ENCODE data around the gene PGM3.

PGM3 gene

DNA sequence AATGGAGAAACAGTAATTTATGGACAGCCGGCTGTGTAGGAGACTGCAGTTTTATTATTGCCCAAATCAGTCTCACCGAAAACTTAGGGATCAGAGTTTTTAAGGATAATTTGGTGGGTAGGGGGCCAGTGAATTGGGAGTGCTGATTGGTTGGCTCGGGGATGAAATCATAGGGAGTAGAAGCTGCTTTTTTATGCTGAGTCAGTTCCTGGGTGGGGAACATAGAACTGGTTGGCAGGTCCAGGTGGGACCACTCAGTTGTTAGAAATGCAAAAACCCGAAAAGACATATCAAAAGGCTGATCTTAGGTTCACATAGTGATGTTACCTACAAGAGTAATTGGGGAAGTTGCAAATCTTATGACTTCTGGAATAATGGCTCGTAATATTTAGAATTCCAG lies 66.3 kb downstream of the PGM3 start:
- TF ChIP-seq, protein P1, sequence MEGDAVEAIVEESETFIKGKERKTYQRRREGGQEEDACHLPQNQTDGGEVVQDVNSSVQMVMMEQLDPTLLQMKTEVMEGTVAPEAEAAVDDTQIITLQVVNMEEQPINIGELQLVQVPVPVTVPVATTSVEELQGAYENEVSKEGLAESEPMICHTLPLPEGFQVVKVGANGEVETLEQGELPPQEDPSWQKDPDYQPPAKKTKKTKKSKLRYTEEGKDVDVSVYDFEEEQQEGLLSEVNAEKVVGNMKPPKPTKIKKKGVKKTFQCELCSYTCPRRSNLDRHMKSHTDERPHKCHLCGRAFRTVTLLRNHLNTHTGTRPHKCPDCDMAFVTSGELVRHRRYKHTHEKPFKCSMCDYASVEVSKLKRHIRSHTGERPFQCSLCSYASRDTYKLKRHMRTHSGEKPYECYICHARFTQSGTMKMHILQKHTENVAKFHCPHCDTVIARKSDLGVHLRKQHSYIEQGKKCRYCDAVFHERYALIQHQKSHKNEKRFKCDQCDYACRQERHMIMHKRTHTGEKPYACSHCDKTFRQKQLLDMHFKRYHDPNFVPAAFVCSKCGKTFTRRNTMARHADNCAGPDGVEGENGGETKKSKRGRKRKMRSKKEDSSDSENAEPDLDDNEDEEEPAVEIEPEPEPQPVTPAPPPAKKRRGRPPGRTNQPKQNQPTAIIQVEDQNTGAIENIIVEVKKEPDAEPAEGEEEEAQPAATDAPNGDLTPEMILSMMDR (IDR thresholded peaks at IDR 0.05): no peak
- Histone ChIP-seq H3K36me3 (peaks cover 55 to 89% (median 66%) of the 10 kb centered on the region in 3 donors), H3K9me3 (no peaks in the 10 kb centered on the region), H3K4me3 (no peak overlapping the region), H3K27ac (no peak overlapping the region), H3K27me3 (no peaks in the 10 kb centered on the region), H3K4me1 (no peaks in the 10 kb centered on the region)
- no peak for DNase-seq
- intact Hi-C loops (cut with DNase I; ENCODE audit: low total_unique reads): no loop called here

DNA sequence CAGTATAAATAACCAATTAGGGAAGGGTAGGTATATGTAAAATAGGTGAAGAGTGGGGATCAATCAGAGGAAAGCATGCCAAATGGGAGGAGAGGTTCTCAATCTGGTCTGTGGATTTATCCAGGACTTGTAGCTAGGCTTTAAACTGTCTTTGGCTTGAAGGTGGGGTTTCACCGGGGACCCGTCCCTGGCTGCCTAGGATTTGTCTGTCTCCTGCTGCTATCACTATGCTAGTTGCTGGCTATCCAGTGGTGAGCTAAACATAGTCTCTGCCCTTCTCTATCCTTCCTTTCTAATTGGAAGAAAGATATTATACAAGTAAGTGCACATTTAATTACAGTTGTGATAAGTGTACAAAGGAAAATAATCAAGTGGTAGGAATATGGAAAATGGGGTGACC lies 66.8 kb downstream of the PGM3 start:
- peaks cover 56 to 89% (median 60%) of the 10 kb centered on the region in 3 donors for H3K36me3 ChIP-seq
- H3K4me1 ChIP-seq: no peaks in the 10 kb centered on the region
- H3K4me3 ChIP-seq: no peak overlapping the region
- TF ChIP-seq, protein P1 (IDR thresholded peaks at IDR 0.05): no peak
- DNase-seq: no peak
- no peak overlapping the region for H3K27ac ChIP-seq
- H3K27me3 ChIP-seq: no peaks in the 10 kb centered on the region
- H3K9me3 ChIP-seq: no peaks in the 10 kb centered on the region
- intact Hi-C loops (cut with DNase I; ENCODE audit: low total_unique reads): no loop called here

DNA sequence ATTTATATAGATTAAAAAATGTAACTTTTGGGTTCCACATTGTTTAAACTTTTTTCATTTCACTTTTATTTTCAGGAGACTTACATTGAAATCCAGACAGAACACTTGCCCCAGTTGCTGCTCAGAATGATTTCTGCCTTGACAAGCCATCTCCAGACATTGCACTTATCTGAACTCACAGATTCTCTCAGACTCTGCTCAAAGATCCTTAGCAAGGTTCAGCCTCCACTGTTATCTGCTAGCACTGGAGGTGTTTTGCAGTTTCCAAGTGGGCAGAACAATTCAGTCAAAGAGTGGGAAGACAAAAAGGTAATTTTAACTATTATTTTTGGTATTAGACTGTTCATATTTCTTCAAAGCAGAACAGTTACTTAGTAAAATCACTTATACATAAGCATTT lies 67.6 kb downstream of the PGM3 start:
- no peaks in the 10 kb centered on the region for H3K9me3 ChIP-seq
- DNase-seq: no peak
- no peak overlapping the region for H3K27ac ChIP-seq
- H3K4me3 ChIP-seq: no peak overlapping the region
- TF ChIP-seq, protein P1 (IDR thresholded peaks at IDR 0.05): no peak
- peaks cover 55 to 86% (median 61%) of the 10 kb centered on the region in 3 donors for H3K36me3 ChIP-seq
- no peaks in the 10 kb centered on the region for H3K27me3 ChIP-seq
- no peaks in the 10 kb centered on the region for H3K4me1 ChIP-seq
- intact Hi-C loops (cut with DNase I; ENCODE audit: low total_unique reads): no loop called here

DNA sequence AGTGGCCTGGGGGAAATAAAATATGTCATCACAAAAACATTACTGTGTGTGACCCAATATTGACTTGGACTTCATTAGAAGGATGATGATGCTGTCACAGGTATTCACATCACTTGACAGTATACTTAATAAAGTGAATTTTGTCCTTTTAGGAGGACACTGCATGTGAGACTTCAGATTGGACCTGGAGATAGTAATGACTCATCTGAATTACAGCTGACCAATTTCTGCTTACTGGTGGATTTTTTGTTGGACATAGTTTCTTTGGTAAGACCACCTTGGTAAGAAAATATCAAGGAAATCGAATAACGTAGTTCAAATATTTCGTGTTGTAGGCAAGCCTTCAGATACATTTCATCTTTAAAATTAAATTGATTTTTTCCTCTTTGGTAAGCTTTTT lies 68.5 kb downstream of the PGM3 start:
- TF ChIP-seq, protein P1 (IDR thresholded peaks at IDR 0.05): no peak
- no peak overlapping the region for H3K4me3 ChIP-seq
- no peaks in the 10 kb centered on the region for H3K9me3 ChIP-seq
- H3K4me1 ChIP-seq: no peaks in the 10 kb centered on the region
- DNase-seq: no peak
- peaks cover 48 to 78% (median 68%) of the 10 kb centered on the region in 3 donors for H3K36me3 ChIP-seq
- intact Hi-C loops (cut with DNase I; ENCODE audit: low total_unique reads): no loop called here
- no peak overlapping the region for H3K27ac ChIP-seq
- H3K27me3 ChIP-seq: no peaks in the 10 kb centered on the region

DNA sequence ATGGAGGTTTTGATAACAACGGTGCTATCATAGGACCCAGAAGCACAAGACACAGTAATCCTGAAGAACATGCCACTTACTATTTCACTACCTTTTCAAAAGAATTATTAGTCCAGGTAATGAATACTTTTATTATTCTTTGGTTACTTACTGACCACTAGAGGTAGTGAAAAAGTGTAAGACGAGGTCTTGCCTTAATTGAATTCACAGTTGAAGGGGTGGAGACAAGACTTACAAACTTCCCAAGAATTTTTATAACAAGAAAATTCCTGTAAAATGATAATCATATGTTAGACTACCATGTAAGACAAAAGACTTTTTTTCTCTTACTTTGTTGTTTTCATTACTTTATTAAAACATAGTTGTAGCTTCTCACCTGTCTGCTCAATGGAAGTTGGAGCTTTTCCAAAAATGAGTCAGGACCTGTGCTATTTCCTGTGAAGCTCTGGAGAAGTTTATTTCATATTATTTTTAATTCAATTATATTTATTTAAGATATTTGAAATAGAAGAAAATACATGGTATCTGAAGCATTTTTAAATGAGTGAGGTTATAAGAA lies 73.2 kb downstream of the PGM3 start:
- TF ChIP-seq, protein P1 (IDR thresholded peaks at IDR 0.05): no peak
- Histone ChIP-seq H3K36me3 (peaks cover 11 to 35% (median 34%) of the 10 kb centered on the region in 3 donors), H3K27ac (no peak overlapping the region), H3K4me3 (no peak overlapping the region), H3K4me1 (peaks cover 0 to 1% (median 0%) of the 10 kb centered on the region in 4 donors), H3K9me3 (no peaks in the 10 kb centered on the region), H3K27me3 (no peaks in the 10 kb centered on the region)
- DNase-seq: no peak
- intact Hi-C loops (cut with DNase I; ENCODE audit: low total_unique reads): no loop called here

DNA sequence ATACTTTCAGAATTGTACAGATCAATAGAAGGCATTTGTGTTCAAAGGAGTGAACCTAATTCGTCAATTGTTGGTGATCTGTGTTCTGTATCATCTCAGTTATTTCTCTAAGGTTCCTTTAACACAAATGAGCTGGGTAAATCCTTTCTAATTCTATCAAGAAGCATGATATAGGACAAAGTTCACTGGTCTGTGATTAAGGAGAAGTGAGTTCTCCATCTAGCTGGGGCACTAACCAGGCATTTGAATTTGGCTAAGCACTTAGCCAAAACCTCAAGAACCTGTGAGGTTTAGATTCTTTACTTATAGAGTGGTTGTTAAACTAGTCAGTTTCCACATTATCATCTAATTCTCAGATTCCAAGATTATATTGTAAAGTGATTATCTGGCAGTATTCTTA lies 75.3 kb downstream of the PGM3 start:
- intact Hi-C loops (cut with DNase I; ENCODE audit: low total_unique reads): no loop called here
- peaks cover 0 to 20% (median 2%) of the 10 kb centered on the region in 4 donors for H3K4me1 ChIP-seq
- H3K9me3 ChIP-seq: no peaks in the 10 kb centered on the region
- peaks cover 3 to 21% (median 17%) of the 10 kb centered on the region in 3 donors for H3K36me3 ChIP-seq
- no peaks in the 10 kb centered on the region for H3K27me3 ChIP-seq
- H3K27ac ChIP-seq: no peak overlapping the region
- H3K4me3 ChIP-seq: no peak overlapping the region
- TF ChIP-seq, protein P1 (IDR thresholded peaks at IDR 0.05): no peak
- DNase-seq: no peak
